GM19328 (cell line): ENCODE measurements around the gene ANKRD30B.
"Not testable (repeated sequence)": the region's sequence is repeated elsewhere in the genome, so short reads cannot be mapped to it uniquely, and the experiment has no call there.

ENCODE experiments used
- ATAC-seq: cut with Tn5 transposase; IDR thresholded peaks from one replicate; pipeline ENCODE4 v1.9.1; 2021; ENCODE audit warnings: mild to moderate bottlenecking, moderate library complexity; ENCODE audit not compliant: unreplicated experiment

Gene ANKRD30B

DNA sequence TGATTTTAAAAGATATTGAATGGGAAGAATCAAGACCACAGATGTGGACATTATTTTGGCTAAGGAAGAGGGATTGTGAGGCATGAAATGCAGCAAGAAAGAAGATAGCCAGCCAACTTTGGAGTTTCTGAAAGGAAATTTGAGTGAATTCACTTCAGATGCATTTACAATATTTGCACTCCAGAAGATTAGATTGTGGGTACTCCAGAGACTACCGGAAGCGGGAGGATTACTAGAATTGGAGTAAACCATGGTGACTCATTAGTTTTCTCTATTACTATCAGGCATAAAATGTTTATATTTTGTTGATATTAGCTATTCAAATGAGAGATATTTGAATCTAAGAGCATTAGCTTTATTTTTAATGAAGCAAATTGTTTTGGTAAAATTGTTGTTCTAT is 93.6 kb downstream of the ANKRD30B start:
- ATAC-seq: not testable (repeated sequence)

- not testable (repeated sequence) for ATAC-seq
These were observed 103.6 kb downstream of the ANKRD30B start for GRCh38 chr18:14851533-14851932.

DNA sequence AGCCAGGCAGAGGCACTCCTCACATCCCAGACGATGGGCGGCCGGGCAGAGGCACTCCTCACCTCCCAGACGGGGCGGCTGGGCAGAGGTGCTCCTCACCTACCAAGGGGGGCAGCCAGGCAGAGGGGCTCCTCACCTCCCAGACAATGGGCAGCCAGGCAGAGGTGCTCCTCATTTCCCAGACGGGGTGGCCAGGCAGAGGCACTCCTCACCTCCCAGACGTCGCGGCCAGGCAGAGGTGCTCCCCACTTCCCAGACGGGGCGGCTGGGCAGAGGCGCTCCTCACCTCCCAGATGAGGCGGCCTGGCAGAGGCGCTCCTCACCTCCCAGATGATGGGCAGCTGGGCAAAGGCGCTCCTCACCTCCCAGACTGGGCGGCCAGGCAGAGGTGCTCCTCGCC is 107.7 kb downstream of the ANKRD30B start:
- not testable (repeated sequence) for ATAC-seq

DNA sequence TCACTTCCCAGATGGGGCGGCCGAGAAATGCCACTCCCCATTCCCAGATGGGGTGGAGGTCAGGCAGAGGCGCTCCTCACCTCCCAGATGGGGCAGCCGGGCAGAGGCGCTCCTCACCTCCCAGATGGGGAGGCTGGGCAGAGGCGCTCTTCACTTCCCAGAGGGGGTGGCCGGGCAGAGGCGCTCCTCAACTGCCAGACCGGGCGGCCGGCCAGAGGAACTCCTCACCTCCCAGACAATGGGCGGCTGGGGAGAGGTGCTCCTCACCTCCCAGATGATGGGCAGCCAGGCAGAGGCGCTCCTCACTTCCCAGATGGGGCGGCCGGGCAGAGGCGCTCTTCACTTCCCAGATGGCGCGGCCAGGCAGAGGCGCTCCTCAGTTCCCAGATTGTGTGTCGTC is 108.3 kb downstream of the ANKRD30B start:
- not testable (repeated sequence) for ATAC-seq

DNA sequence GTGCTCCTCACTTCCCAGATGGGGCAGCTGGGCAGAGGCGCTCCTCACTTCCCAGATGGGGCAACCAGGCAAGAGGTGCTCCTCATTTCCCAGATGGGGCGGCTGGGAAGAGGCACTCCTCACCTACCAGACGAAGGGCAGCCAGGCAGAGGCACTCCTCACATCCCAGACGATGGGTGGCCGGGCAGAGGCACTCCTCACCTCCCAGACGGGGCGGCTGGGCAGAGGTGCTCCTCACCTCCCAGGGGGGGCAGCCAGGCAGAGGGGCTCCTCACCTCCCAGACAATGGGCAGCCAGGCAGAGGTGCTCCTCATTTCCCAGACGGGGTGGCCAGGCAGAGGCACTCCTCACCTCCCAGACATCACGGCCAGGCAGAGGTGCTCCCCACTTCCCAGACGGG is 110.5 kb downstream of the ANKRD30B start:
- not testable (repeated sequence) for ATAC-seq

GRCh38 chr18:14859995-14860394 is 112.0 kb downstream of the ANKRD30B start:
- ATAC-seq: not testable (repeated sequence)

DNA sequence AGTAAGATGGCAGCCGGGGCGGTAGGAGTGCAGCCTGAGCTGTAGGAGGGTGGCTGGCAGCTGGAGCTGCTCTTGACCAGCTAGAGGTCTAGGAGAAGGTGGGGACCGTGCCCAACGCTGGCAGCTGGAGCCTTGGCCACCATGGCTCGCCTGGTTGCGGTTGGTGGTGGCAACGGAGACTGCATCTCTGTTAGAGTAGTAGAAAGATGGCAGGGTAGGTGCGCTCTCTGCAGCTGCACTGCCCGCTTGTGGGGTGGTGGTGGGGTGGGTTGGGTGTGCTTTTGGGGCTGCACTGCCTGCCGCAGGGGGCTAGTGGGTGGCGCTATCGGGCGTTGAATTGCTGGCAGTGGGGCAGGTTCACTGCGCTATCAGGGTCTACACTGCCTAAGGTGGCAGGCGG is 118.5 kb downstream of the ANKRD30B start:
- ATAC-seq: not testable (repeated sequence)

- ATAC-seq: not testable (repeated sequence)
These were observed 120.0 kb downstream of the ANKRD30B start for GRCh38 chr18:14867988-14868387.

GRCh38 chr18:14868825-14869224 is 120.9 kb downstream of the ANKRD30B start:
- ATAC-seq: not testable (repeated sequence)

- not testable (repeated sequence) for ATAC-seq
These were observed 130.9 kb downstream of the ANKRD30B start for GRCh38 chr18:14878826-14879225.

- ATAC-seq: no peak
These were observed 152.5 kb downstream of the ANKRD30B start for GRCh38 chr18:14900435-14900834.
